Chondrocyte (in vitro differentiated cells): ENCODE results near the gene MN1. TPM values are rescaled to one million over a fixed set of nuclear protein-coding genes. Genes with fewer than 3 reads are reported as not detected.

Source experiments
- DNase-seq: peaks from one replicate; pipeline ENCODE4 v3.0.0; 2021; ENCODE audit warnings: mixed read lengths, low spot score
- H3K27ac Mint-ChIP-seq: one replicate; pipeline ENCODE4 v1.8.0; 2021; ENCODE audit warnings: mild to moderate bottlenecking, moderate library complexity, mixed read lengths; ENCODE audit not compliant: unreplicated experiment
- H3K27me3 Mint-ChIP-seq: 2 replicates; pipeline ENCODE4 v1.8.0; 2021; ENCODE audit warnings: low read depth, mixed read lengths
- H3K36me3 Mint-ChIP-seq: 2 replicates; pipeline ENCODE4 v1.8.0; 2021; ENCODE audit warnings: low read depth, mixed read lengths
- H3K4me1 Mint-ChIP-seq: 2 replicates; pipeline ENCODE4 v1.8.0; 2021; ENCODE audit warnings: low read depth, mild to moderate bottlenecking, mixed read lengths
- H3K4me3 Mint-ChIP-seq: one replicate; pipeline ENCODE4 v1.8.0; 2021; ENCODE audit warnings: mild to moderate bottlenecking, moderate library complexity, mixed read lengths; ENCODE audit not compliant: unreplicated experiment
- H3K9me3 Mint-ChIP-seq: 2 replicates; pipeline ENCODE4 v1.8.0; 2021; ENCODE audit warnings: low read depth, mixed read lengths
- total RNA-seq: library from RNA; stranded (reverse); gene quantifications from 3 replicates; pipeline ENCODE4 v1.2.1, GENCODE V29; 2021
- TF ChIP-seq, protein P1 (sequence below): fragments of 200-600 bp; sonication (generic); IDR thresholded peaks from 2 replicates; pipeline ENCODE4 v1.5.0; 2021; ENCODE audit warnings: antibody characterized with exemption, mild to moderate bottlenecking, moderate library complexity

MN1 gene
- total RNA-seq, 1 donor from 2014 or later: 119 TPM

DNA sequence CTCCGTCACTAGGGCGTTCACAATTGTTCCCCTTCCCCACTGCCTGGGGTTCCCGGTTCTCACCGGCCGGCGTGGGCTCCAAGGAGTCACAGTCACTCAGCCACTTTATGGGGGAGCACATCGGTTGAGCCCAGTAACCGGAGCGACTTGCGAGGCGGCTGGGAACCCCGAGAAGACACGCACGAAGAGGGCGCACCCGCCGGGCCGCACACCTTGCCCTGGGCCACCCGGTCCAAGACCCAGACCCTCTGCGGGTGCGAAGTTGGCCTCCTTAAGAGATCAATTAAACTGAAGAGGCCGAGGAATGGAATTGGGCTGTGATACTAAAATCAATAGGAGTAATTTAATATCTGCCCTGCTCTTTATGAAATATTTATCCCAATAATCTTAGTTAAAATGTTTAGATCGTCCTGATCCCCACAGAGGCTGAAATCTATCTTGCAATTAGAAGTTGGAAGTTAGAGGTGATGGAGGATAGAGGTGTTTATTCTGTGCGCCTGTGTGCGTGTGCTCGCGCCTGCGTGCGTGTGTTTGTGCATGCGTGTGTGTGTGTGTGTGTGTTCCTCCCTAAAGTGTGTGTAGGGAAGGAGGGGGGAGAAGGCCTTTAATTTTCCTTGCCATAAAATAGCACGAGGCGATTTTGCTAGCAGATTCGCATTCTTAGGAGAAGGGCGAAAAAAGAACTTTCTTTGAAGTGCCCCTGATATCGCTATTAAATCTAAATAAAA is 954 bp upstream of the MN1 start:
- Mint-ChIP-seq H3K27ac (peak overlapping the region; percentile 81), H3K36me3 (peaks cover 4% of the 10 kb centered on the region), H3K4me3 (peak overlapping the region; percentile 81), H3K27me3 (no peaks in the 10 kb centered on the region), H3K9me3 (no peaks in the 10 kb centered on the region), H3K4me1 (peaks cover 35% of the 10 kb centered on the region)
- TF ChIP-seq, protein P1, sequence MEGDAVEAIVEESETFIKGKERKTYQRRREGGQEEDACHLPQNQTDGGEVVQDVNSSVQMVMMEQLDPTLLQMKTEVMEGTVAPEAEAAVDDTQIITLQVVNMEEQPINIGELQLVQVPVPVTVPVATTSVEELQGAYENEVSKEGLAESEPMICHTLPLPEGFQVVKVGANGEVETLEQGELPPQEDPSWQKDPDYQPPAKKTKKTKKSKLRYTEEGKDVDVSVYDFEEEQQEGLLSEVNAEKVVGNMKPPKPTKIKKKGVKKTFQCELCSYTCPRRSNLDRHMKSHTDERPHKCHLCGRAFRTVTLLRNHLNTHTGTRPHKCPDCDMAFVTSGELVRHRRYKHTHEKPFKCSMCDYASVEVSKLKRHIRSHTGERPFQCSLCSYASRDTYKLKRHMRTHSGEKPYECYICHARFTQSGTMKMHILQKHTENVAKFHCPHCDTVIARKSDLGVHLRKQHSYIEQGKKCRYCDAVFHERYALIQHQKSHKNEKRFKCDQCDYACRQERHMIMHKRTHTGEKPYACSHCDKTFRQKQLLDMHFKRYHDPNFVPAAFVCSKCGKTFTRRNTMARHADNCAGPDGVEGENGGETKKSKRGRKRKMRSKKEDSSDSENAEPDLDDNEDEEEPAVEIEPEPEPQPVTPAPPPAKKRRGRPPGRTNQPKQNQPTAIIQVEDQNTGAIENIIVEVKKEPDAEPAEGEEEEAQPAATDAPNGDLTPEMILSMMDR: no peak
- no peak for DNase-seq

DNA sequence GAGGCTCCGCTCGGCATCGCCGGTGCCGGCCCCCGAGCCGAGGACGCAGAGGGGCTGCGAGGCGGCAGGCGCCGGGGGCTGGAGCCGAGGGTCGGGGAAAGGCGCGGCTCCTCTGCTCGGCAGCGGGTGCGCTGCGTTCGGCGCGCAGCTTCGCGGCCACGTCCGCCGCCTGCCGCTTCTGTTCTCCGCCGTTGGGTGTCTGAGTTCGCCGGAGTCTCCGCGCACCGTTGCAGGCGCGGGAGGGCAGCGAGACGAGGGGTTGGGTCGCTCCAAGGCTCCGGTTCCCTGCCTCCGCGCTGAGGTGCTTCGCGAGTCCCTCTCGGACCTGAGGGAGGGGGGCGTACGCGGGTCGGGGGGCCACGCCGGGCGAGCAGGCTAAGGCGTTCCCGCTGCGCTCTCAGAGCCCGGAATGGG is 347 bp downstream of the MN1 start:
- no peaks in the 10 kb centered on the region for H3K27me3 Mint-ChIP-seq
- TF ChIP-seq, protein P1: peak; percentile 34
- H3K9me3 Mint-ChIP-seq: no peaks in the 10 kb centered on the region
- no peak for DNase-seq
- H3K27ac Mint-ChIP-seq: peak overlapping the region; percentile 75
- H3K36me3 Mint-ChIP-seq: peaks cover 11% of the 10 kb centered on the region
- H3K4me1 Mint-ChIP-seq: peaks cover 42% of the 10 kb centered on the region
- H3K4me3 Mint-ChIP-seq: peak overlapping the region; percentile 81

DNA sequence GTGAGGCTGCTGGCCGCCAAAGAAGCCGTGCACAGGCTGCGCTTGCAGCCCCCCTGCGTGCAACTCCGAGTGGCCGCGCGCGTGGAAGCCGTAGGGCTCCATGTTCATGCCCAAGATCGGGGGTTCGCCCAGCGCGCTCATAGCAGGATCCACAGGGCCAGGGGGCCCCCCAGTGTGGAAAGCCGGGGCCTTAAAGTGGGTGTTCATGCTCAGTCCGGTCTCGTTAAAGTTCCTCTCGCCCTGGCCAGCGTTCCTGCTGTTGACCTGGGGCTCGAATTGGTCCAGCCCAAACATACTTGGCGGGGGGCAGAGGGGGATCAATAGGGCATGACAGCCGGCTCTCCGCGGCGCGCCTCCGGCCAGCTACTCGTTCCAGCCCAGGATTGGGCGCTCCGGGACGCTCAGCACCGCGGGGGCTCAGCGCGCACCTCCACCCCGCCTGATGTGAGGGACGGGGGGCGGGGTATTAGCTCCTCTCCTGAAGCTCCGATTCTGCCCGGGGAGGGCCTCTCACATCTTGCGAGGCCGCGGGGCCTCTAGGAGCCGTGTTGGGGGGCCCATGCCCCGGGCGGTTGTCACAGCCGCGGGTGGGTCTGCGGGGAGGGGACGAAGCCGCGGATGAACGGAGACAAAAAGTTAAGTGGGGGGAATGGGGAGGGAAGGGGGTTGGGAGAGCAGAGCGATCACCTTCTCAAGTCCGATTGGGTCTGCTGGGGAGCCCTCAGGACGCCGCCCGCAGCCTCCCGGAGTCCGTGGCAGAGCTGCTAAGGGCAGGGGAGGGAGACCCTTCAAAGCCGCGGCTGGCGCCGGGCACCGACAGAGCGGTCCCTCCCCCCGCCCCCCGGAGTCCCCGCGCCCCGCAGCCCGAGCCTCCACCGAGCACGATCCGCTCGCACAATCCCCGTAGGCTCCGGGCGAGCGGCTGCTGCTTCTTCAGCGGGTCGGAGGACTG is 1.0 kb downstream of the MN1 start:
- Mint-ChIP-seq H3K36me3 (peaks cover 17% of the 10 kb centered on the region), H3K27me3 (no peaks in the 10 kb centered on the region), H3K27ac (peak overlapping the region; percentile 66), H3K4me3 (peak overlapping the region; percentile 81), H3K9me3 (no peaks in the 10 kb centered on the region), H3K4me1 (peaks cover 48% of the 10 kb centered on the region)
- TF ChIP-seq, protein P1: no peak
- DNase-seq: no peak

DNA sequence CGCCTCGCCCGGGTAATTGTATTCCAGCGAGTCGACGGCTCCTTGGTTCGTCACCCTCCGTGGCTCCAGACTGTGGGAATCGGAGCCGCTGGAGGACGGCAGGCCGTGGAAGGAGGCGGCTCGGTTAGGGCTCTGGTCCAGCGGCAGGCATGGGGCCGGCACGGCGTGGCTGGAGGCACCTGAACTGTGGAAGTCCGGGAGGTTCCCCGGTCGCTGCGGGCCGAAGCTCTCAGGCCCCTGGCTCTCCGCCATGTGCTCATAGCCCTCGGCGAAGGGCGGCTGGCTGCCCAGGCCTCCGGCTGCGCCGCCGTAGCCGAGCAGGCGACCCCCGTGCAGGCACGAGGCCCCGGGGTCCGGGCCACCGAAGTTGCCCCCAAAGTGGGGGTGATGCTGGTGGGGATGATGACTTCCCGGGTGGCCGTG is 1.7 kb downstream of the MN1 start:
- DNase-seq: no peak
- H3K4me3 Mint-ChIP-seq: peak overlapping the region; percentile 94
- H3K4me1 Mint-ChIP-seq: peaks cover 49% of the 10 kb centered on the region
- peaks cover 19% of the 10 kb centered on the region for H3K36me3 Mint-ChIP-seq
- peak overlapping the region; percentile 32 for H3K27ac Mint-ChIP-seq
- TF ChIP-seq, protein P1: no peak
- no peaks in the 10 kb centered on the region for H3K27me3 Mint-ChIP-seq
- H3K9me3 Mint-ChIP-seq: no peaks in the 10 kb centered on the region
